Fibroblast of lung (primary cell): ENCODE data around the gene STARD3NL. TPM values are rescaled to one million over a fixed set of nuclear protein-coding genes. Genes with fewer than 3 reads are reported as not detected.

Experiments used
- DNase-seq, 2 donors: peaks; one replicate each; pipeline versions ENCODE4 v3.0.0 to v3.0.0-alpha.2; 2010; ENCODE audit warnings: low read depth in 2 of 2
- H2AFZ ChIP-seq: 2 replicates; pipeline ENCODE4 v1.5.1; 2012; ENCODE audit warnings: low read length, control low read depth, inconsistent platforms
- H3K27ac ChIP-seq: 2 replicates; pipeline ENCODE4 v1.5.1; 2011; ENCODE audit warnings: low read length, control low read depth; ENCODE audit not compliant: insufficient read depth
- H3K27me3 ChIP-seq: 2 replicates; pipeline ENCODE4 v1.5.1; 2011; ENCODE audit warnings: mild to moderate bottlenecking, low read length; ENCODE audit not compliant: control insufficient read depth, insufficient read depth
- H3K36me3 ChIP-seq: 2 replicates; pipeline ENCODE4 v1.5.1; 2011; ENCODE audit warnings: low read length; ENCODE audit not compliant: control insufficient read depth, insufficient read depth
- H3K4me1 ChIP-seq: 2 replicates; pipeline ENCODE4 v1.5.1; 2011; ENCODE audit warnings: low read length; ENCODE audit not compliant: control insufficient read depth, insufficient read depth; ENCODE audit errors: extremely low read depth
- H3K4me2 ChIP-seq: 2 replicates; pipeline ENCODE4 v1.5.1; 2011; ENCODE audit warnings: low read length, control low read depth; ENCODE audit not compliant: insufficient read depth; ENCODE audit errors: extremely low read depth
- H3K4me3 ChIP-seq, 4 experiments: fragments of 200-600 bp in 1 of 4; sonication (generic) in 1 of 4; replicated peaks in 1 of 4; 2 replicates each; pipeline ENCODE4 v1.5.1; 2011 to 2016; ENCODE audit warnings: low read length in 4 of 4, low read depth in 3 of 4, mild to moderate bottlenecking in 3 of 4, control low read depth in 2 of 4, inconsistent platforms in 1 of 4, mixed read lengths in 1 of 4; ENCODE audit not compliant: insufficient read depth in 1 of 4; ENCODE audit errors: control extremely low read depth in 1 of 4
- H3K79me2 ChIP-seq: 2 replicates; pipeline ENCODE4 v1.5.1; 2012; ENCODE audit warnings: mild to moderate bottlenecking, low read length, inconsistent platforms; ENCODE audit not compliant: control insufficient read depth, insufficient read depth
- H3K9ac ChIP-seq: 2 replicates; pipeline ENCODE4 v1.5.1; 2011; ENCODE audit warnings: mild to moderate bottlenecking, low read length, control low read depth; ENCODE audit not compliant: insufficient read depth
- H3K9me3 ChIP-seq: 2 replicates; pipeline ENCODE4 v1.5.1; 2012; ENCODE audit warnings: low read depth, low read length; ENCODE audit not compliant: control insufficient read depth, insufficient read depth
- H4K20me1 ChIP-seq: 2 replicates; pipeline ENCODE4 v1.5.1; 2011; ENCODE audit warnings: low read length; ENCODE audit not compliant: control insufficient read depth, insufficient read depth; ENCODE audit errors: extremely low read depth
- CTCF ChIP-seq, 2 donors: IDR thresholded peaks in 1 of 2; conservative IDR thresholded peaks in 1 of 2; 1 replicate in 1 of 2; 2 replicates in 1 of 2; pipeline ENCODE4 v1.5.1; 2011 to 2012; ENCODE audit warnings: low read length in 2 of 2, control low read depth in 1 of 2, inconsistent platforms in 1 of 2, low read depth in 1 of 2, mild to moderate bottlenecking in 1 of 2
- EZH2 ChIP-seq: IDR thresholded peaks from 2 replicates; pipeline ENCODE4 v1.5.1; 2012; ENCODE audit warnings: low read length, control low read depth, mild to moderate bottlenecking; ENCODE audit errors: missing control alignments
- polyA plus RNA-seq, 2 donors: library from polyadenylated mRNA; depleted of rRNA in 1 of 2; stranded (reverse) in 1 of 2; unstranded in 1 of 2; fragments of >200 nt; gene quantifications; 2 replicates each; pipeline ENCODE4 v1.2.1, GENCODE V29; 2011 to 2012; ENCODE audit warnings: missing spikeins in 1 of 2
- total RNA-seq: library from RNA; depleted of rRNA; stranded (reverse); fragments of >200 nt; gene quantifications from 2 replicates; pipeline ENCODE4 v1.2.1, GENCODE V29; 2014

Gene STARD3NL
- total and polyA plus RNA-seq, 2 donors (not counting 1 experiment from before 2014, with no cell fraction given): 71.9 to 105 TPM

DNA sequence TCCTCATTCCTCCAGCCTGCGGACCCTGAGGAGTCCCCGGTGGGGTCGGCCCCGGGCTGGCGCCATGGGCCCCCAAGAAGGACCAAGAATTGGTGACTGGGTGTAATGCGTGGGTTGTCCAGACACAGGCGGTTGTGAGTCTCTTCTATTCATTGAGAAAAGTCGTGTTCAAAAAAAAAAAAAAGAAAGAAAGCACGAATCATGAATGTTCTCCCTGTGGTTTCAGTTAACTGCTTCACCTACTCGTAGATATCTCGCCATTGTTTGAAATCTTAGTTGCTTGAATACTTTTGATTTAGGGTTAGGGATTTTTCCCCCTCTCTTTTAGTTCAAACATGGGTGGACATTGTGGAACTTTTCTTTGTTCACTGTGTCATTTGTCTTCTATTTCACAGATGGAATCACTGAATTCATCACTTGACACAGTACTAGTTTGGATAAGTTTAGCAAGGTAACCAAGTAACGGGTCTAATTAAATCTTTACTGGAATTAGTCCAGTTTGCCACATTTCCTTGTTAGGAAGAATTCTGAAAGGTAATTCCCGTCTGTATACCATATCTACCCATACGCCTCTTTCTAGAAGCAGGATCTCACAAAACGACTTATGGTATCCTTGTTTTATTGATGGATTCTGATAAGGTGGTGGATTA lies 775 bp downstream of the STARD3NL start:
- TF ChIP-seq CTCF (conservative IDR thresholded peaks at IDR 0.05 in 1 of 2, IDR thresholded peaks at IDR 0.05 in 1 of 2; ENCODE audit: low read depth in 1 of 2, low read length in 2 of 2) (peak in 1 of 2 donors; percentile 7), EZH2 (no peak)
- peaks cover 40% of the 10 kb centered on the region for H3K79me2 ChIP-seq
- H3K4me1 ChIP-seq: peaks cover 4% of the 10 kb centered on the region
- peak overlapping the region; percentile 92 to 96 (median 94) for H3K4me3 ChIP-seq
- peak overlapping the region; percentile 86 for H3K9ac ChIP-seq
- peak overlapping the region; percentile 81 for H2AFZ ChIP-seq
- peak overlapping the region; percentile 96 for H3K27ac ChIP-seq
- H3K9me3 ChIP-seq: no peaks in the 10 kb centered on the region
- no peaks in the 10 kb centered on the region for H4K20me1 ChIP-seq
- peak; percentile 54 to 62 for DNase-seq
- H3K4me2 ChIP-seq: peak overlapping the region; percentile 95
- H3K27me3 ChIP-seq: no peaks in the 10 kb centered on the region
- no peaks in the 10 kb centered on the region for H3K36me3 ChIP-seq

- Histone ChIP-seq H3K79me2 (peaks cover 45% of the 10 kb centered on the region), H3K9ac (no peak overlapping the region), H2AFZ (no peak overlapping the region), H3K4me2 (peak overlapping the region; percentile 95), H3K36me3 (no peaks in the 10 kb centered on the region), H4K20me1 (no peaks in the 10 kb centered on the region), H3K9me3 (no peaks in the 10 kb centered on the region), H3K27me3 (no peaks in the 10 kb centered on the region), H3K4me3 (peak overlapping the region; percentile 92 to 96 (median 94)), H3K4me1 (peaks cover 4% of the 10 kb centered on the region), H3K27ac (peak overlapping the region; percentile 8)
- TF ChIP-seq EZH2: no peak
- no peak for TF ChIP-seq CTCF (conservative IDR thresholded peaks at IDR 0.05 in 1 of 2, IDR thresholded peaks at IDR 0.05 in 1 of 2; ENCODE audit: low read depth in 1 of 2, low read length in 2 of 2)
- DNase-seq: peak; percentile 29 to 50
These were observed 1.8 kb downstream of the STARD3NL start for GRCh38 chr7:38179776-38180226.

DNA sequence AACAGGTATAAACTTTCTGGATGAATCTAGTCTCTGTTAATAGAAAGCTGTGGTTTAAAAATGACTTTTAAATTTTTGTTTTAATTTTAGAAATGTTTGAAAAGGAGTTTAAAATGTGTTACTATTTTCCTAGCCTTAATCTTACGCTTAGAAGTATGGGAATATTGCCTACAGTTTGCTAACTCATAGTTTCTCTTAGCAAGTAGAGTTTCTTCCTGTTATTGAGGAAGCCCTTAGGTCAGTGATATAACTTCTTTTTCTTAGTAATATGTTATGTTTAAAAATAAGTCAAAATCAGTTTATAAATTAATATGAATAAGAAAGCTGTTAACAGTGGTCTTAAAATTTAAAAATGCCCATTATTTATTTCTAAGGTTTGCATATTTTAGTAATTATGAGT lies 3.1 kb downstream of the STARD3NL start:
- H3K27me3 ChIP-seq: no peaks in the 10 kb centered on the region
- H3K4me3 ChIP-seq: no peak overlapping the region
- no peaks in the 10 kb centered on the region for H4K20me1 ChIP-seq
- no peak overlapping the region for H2AFZ ChIP-seq
- no peak for TF ChIP-seq CTCF (conservative IDR thresholded peaks at IDR 0.05 in 1 of 2, IDR thresholded peaks at IDR 0.05 in 1 of 2; ENCODE audit: low read depth in 1 of 2, low read length in 2 of 2)
- TF ChIP-seq EZH2: no peak
- peaks cover 4% of the 10 kb centered on the region for H3K4me1 ChIP-seq
- H3K27ac ChIP-seq: no peak overlapping the region
- no peak overlapping the region for H3K4me2 ChIP-seq
- DNase-seq: no peak
- H3K79me2 ChIP-seq: peaks cover 54% of the 10 kb centered on the region
- H3K36me3 ChIP-seq: no peaks in the 10 kb centered on the region
- H3K9me3 ChIP-seq: no peaks in the 10 kb centered on the region
- no peak overlapping the region for H3K9ac ChIP-seq
